Measurements from ENCODE around the gene TCF12.

TCF12 gene

DNA sequence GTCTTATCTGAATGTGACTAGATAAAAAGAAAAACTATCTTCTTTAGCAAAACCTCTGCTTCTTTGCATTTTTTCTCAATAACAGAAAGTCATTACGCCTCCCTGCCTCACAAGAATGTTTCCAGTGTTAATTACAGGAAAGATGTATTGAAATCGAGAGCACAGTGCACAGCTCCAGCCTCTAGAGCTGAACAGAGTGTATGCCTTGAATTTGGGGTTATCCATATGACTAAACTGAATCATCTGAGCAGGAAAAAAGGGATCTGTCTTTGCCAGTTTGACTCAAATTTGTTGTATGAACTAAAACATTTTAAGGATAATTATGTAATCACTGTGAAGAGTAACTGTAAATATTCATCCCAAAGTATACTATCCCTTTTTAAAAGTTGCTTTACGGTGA is 308.7 kb downstream of the TCF12 start:
- DNase-seq = no peak

DNA sequence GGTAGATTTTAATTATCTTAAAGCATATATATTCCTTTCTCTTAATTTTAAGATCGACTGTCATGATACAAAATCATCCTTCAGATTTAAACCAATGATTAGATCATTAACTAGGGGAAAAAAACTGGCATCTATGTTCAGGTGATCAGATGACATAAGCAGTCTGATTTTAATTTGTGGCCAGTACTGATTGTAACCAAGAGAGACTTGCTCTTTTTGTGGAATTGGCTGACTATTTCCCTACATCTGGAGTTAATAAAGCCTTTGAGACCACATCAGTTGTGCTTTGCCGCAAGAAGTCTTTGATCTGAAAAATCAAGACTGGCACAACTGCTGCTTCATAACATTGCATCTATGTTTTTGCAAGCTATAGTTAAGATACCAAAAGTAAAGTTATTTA is 309.5 kb downstream of the TCF12 start:
- DNase-seq = no peak

GRCh38 chr15:57228395-57228794 is 310.0 kb downstream of the TCF12 start:
- no peak for DNase-seq

- DNase-seq = no peak
These were observed 310.6 kb downstream of the TCF12 start for GRCh38 chr15:57229051-57229450.

DNA sequence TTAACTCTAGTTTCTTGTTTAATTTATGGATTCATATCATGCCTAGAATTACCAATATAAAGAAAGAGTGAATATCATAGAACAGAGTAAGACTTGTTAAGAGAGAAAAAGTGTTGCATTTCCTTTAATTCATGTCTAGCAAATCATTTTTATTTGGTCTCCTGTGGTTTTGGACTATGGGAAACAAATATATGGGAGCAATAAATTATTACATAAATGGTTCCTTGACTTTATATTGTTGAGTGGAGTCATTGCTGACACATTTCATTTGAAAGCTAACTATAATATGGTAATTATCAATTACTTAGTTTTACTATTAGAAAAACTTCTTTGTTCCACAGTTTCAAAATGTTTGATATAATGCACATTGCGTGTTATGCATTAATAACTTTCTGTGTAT is 313.1 kb downstream of the TCF12 start:
- DNase-seq = no peak

GRCh38 chr15:57234156-57234555 is 315.7 kb downstream of the TCF12 start:
- no peak for DNase-seq

DNA sequence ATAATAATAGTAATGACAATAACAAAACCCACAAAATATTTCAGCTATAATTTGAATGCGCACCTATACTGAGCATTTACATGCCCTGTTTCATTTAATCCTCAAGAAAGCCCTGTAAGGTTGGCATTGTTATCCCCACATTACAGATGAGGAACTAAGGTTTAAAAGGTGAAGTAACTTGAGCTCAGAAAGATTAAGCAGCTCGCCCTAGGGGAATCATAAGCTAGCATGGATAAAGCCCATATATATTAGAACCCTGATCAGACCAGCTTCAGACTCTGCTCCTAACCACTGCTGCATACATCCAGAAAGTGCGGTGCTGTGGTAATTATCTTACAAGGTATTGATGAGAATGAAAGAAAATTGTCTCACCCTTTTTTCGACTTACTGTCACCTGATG is 316.7 kb downstream of the TCF12 start:
- no peak for DNase-seq

GRCh38 chr15:57235873-57236272 is 317.4 kb downstream of the TCF12 start:
- DNase-seq = no peak

GRCh38 chr15:57236561-57237300 is 318.3 kb downstream of the TCF12 start:
- no peak for DNase-seq

GRCh38 chr15:57237301-57237642 is 318.8 kb downstream of the TCF12 start:
- DNase-seq = no peak

- DNase-seq = no peak
These were observed 319.2 kb downstream of the TCF12 start for GRCh38 chr15:57237676-57238075.

DNA sequence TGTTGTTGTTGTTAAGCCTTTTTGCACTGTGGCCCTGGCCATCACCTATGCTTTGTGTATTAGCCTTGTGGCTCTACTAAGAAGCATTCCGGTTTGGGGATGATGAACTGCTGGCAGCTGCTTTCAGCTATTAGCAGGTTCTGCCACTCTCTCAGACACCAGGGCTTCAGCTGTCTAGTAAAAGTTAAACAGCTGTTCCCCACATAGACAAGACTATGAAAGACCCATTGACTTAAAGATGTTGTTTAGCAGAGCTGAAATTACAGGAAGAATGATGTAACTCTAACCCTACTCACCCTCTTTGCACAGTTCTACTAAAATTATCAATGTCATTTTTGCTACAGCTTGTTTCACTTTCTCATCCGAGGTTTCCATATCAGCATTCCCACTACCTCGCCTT is 326.7 kb downstream of the TCF12 start:
- DNase-seq = no peak

DNA sequence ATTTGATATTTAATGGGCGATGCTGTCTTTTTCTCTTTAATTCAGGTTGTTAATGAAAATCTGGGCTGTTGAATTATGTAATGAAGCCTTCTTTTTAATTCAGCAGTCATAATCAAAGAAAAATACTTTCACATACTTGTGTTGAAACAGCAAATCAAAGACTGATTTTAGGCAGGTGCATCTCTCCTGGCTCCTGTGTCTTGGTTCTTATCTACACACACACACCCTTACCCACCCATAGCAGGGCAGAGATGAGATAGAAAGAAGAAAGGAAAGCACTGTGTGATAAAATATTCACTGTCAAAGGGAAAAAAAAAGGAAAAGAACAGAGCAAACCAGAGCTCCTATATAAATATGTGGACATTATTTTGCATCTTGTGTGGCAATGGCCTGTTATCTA is 327.3 kb downstream of the TCF12 start:
- no peak for DNase-seq

GRCh38 chr15:57248074-57248473 is 329.6 kb downstream of the TCF12 start:
- no peak for DNase-seq

- no peak for DNase-seq
These were observed 332.9 kb downstream of the TCF12 start for GRCh38 chr15:57251308-57251707.

DNA sequence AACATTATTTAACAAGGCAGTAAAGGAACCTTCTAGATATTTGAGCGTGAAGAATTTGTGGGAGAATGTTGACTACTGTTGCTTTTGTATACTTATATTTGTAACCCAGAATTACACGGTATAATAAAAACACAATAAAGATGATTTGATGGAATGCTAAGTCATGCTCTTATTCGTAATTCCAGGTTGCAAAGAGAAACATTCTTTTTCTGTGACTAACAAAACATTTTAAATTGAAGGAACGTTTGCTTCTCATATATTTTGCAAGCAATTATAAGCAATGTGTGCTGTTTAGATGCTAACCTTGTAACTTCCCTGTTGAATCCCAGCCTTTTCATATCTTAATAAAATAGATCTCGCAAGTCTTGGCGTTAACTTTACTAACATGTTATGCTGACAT is 333.5 kb downstream of the TCF12 start:
- no peak for DNase-seq

DNA sequence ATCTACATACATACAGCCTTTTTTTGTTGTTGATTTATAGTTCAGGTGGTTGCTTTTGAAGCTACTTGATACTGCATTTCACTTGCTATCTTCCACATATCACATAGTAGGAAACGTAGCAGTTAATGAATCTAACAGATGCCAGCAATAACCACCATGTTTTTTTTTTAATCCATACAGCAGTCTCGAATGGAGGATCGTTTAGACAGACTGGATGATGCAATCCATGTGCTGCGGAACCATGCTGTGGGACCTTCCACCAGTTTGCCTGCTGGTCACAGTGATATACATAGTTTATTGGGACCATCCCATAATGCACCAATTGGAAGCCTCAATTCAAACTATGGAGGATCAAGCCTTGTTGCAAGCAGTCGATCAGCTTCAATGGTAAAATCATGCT is 334.6 kb downstream of the TCF12 start:
- DNase-seq = no peak

DNA sequence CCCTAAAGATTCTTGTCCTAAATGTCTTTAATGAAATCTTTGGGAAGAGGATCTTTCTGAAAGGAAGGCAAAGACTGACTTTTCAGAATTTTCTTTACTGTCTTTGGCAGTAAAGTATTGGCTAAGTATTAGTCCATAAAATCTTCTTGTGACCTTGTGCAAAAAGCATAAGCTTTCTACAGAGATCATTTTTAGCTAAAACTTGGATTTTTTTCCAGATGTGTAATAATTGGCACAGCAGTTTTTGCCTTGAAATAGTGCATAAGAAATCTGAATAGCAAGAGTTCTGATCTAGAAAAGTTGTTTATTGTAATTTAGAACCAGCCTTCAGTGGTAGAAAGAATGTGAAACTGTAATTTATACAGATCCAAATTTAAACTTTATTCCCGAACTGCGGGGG is 335.1 kb downstream of the TCF12 start:
- no peak for DNase-seq

GRCh38 chr15:57255751-57256341 is 337.4 kb downstream of the TCF12 start:
- no peak for DNase-seq

DNA sequence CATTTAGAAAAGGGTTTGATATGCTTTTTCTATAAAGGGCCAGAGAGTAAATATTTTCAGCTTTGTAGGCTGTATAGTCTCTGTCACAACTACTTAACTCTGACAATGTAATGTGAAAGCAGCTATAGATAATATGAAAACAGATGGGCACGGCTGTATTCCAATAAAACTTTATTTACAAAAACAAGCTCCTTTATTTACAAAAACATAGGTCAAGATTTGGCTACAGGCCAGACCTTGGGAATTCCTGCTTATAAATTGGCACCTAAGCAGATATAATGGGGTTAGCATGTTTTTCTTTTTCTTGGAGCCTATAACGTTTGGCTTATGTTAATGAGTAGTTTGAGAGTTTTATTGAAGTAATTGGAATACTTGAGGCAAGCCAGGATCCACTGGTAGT is 338.5 kb downstream of the TCF12 start:
- no peak for DNase-seq

DNA sequence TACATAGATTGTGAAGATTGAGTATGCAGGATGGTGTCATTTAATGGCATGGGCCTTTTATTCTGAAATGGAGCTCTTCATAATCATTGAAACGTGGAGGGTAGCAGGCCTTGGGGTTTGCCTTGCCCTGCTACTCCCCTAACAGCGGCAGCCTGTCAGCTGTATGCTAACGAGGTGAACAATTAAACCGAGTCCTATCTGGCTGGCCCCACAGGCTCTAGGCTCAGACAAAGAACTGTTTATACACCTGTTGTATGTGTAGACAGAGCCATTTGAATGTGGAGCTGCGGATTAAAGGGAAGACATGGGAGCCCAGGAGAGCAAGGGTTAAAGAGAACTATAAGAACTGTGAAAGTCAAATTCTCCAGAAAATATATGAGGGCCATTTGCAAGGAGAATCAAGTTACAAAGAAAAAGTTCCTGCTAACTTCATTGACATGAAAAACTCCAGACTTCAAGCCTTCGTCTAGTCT is 341.2 kb downstream of the TCF12 start:
- no peak for DNase-seq

- no peak for DNase-seq
These were observed 345.1 kb downstream of the TCF12 start for GRCh38 chr15:57263520-57263919.

DNA sequence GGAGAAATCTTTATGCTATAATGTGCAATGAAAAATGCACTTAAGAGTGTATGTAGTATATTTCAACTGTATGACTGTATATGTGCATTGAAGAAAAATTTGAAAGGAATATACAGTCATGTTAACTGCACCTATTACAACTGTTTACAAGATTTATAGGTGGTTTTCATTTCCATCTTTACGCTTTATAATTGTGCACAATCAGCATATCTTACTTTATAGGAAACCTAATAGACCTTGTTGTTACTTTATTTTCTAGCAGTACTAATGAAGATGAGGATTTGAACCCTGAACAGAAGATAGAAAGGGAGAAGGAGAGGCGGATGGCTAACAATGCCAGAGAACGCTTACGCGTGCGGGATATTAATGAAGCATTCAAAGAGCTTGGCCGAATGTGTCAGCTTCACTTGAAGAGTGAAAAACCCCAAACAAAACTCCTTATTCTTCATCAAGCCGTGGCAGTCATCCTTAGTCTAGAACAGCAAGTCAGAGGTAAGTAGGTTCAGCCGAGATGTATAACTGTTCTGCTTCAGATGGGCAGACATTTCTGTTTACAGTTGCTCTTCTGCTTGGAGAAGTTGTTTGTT is 354.4 kb downstream of the TCF12 start:
- no peak for DNase-seq

DNA sequence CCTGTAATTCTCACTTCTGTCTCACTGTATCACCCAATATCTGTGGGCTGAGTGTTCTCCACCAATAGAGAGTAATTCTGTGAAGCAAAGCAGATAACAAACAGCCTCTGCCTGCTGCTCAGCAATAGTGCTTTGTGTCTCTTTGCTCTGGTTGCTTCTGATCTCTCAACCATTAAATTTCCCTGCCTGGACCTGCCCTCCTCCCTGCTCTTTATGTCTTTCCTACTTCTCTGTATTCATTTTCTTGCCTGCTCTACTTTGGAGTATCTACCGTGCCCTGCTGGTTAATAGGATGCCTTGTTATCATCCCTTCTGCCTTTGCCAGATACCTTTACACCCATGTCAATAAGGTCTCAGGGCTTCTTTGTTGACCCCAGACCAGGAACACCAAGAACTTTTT is 355.0 kb downstream of the TCF12 start:
- no peak for DNase-seq

DNA sequence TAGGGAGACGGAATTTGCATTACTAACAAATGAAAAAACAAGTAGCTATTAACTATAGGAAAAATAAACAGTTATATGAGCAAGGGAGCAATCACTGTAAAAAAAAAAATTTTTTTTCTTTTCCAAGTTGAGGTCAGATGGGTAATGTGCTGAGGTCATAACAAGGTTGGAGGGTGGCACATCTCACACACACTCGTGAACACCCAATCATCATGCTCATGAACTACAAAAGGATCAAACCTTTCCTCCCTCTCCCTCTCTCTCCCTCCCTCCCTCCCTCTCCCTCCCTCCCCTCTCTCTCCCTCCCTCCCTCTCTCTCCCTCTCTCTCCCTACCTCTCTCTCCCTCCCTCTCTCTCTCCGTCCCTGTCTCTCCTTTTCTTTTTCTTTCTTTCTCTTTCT is 360.0 kb downstream of the TCF12 start:
- DNase-seq = no peak

All from activated naive CD4-positive, alpha-beta T cell (primary cell).